Measurements from ENCODE around the gene RPS19BP1. TPM values are rescaled to one million over a fixed set of nuclear protein-coding genes. Genes with fewer than 3 reads are reported as not detected.

The RPS19BP1 gene
- total RNA-seq, 2 experiments from 2014 or later = 65.8 to 69.7 TPM

DNA sequence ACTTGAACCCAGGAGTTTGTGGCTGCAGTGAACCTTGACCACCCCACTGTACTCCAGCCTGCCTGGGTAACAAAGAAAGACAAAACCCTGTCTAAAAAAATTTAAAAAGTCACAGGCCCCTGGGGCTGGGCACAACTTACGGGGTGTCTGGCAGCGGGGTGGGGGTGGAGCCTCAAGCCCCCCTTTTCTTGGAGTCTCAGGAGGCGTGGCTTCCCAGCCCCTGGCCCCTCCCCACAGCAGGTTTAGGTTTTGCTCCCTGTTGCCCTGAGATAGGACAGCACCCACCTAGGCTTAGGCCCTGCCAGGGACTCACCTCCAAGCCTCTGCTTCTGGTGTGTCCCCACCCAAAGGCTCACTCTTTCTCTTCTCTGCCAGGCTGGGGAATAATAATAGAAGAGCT is 53.3 kb downstream of the RPS19BP1 start:
- DNase-seq (no peak), ATAC-seq (ENCODE audit: poor library complexity) (no peak)
- H3K4me3 ChIP-seq (ENCODE audit: low read length) = no peak overlapping the region
- Mint-ChIP-seq H3K4me1 (ENCODE audit: low read depth) (no peaks in the 10 kb centered on the region), H3K4me3 (no peak overlapping the region), H3K36me3 (ENCODE audit: low read depth) (no peaks in the 10 kb centered on the region), H3K27me3 (no peaks in the 10 kb centered on the region), H3K27ac (no peak overlapping the region), H3K9me3 (no peaks in the 10 kb centered on the region)
- H3K4me1 ChIP-seq (ENCODE audit: insufficient read depth, low read length) = no peaks in the 10 kb centered on the region
- TF ChIP-seq, protein P1, sequence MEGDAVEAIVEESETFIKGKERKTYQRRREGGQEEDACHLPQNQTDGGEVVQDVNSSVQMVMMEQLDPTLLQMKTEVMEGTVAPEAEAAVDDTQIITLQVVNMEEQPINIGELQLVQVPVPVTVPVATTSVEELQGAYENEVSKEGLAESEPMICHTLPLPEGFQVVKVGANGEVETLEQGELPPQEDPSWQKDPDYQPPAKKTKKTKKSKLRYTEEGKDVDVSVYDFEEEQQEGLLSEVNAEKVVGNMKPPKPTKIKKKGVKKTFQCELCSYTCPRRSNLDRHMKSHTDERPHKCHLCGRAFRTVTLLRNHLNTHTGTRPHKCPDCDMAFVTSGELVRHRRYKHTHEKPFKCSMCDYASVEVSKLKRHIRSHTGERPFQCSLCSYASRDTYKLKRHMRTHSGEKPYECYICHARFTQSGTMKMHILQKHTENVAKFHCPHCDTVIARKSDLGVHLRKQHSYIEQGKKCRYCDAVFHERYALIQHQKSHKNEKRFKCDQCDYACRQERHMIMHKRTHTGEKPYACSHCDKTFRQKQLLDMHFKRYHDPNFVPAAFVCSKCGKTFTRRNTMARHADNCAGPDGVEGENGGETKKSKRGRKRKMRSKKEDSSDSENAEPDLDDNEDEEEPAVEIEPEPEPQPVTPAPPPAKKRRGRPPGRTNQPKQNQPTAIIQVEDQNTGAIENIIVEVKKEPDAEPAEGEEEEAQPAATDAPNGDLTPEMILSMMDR (IDR thresholded peaks at IDR 0.05) = no peak
- intact Hi-C loops (cut with DNase I, micrococcal nuclease) = no loop called here
- H3K27ac ChIP-seq (ENCODE audit: low read depth in 1 of 2, low read length in 2 of 2) = no peak overlapping the region
- H3K36me3 ChIP-seq (ENCODE audit: insufficient read depth, low read length) = no peaks in the 10 kb centered on the region
- ChIA-PET CTCF (interaction anchor here (0.6 kb wide), 1 partner anchor 187 kb away, joined by 3 read pairs; no protein-coding TSS in a partner anchor), POLR2A (no interaction called here)
- H3K9me3 ChIP-seq (ENCODE audit: control insufficient read depth in 1 of 2, insufficient read depth in 1 of 2, low read length in 2 of 2) = no peaks in the 10 kb centered on the region
- no peaks in the 10 kb centered on the region for H3K27me3 ChIP-seq (ENCODE audit: control insufficient read depth in 1 of 2, insufficient read depth in 2 of 2, low read length in 2 of 2)

Other genes with a start within 250 kb of the RPS19BP1 start
- 1,000 to 10,000 TPM; 3,952 to 3,974 TPM for gene RPL3, start 213.1 kb downstream of the RPS19BP1 start, total RNA-seq
- under 1 TPM; 0.44 to 0.59 TPM for gene SYNGR1, start 182.8 kb downstream of the RPS19BP1 start, total RNA-seq
- gene TAB1, start 133.0 kb downstream of the RPS19BP1 start, total RNA-seq = 10 to 100 TPM; 19.8 to 20.1 TPM
- gene MGAT3, start 75.7 kb downstream of the RPS19BP1 start, total RNA-seq = under 1 TPM in 1 of 2 experiments, not detected in 1; 0.17 TPM
- 10 to 100 TPM; 19.8 to 20.4 TPM for gene MIEF1, start 30.5 kb downstream of the RPS19BP1 start, total RNA-seq
- gene ATF4, start 12.2 kb downstream of the RPS19BP1 start, total RNA-seq = 100 to 1,000 TPM; 358 to 365 TPM
- 10 to 100 TPM; 29.2 to 30.1 TPM for gene CACNA1I, start 38.0 kb upstream of the RPS19BP1 start, total RNA-seq

Data from CD4-positive, alpha-beta T cell (primary cell).